Sigmoid colon (tissue), 7 donors: ENCODE measurements around the gene GTF2H2. TPM values are rescaled to one million over a fixed set of nuclear protein-coding genes. Genes with fewer than 3 reads are reported as not detected.
"Not testable (repeated sequence)": the region's sequence is repeated elsewhere in the genome, so short reads cannot be mapped to it uniquely, and the experiment has no call there.

Experiments used
- DNase-seq: peaks from one replicate; pipeline ENCODE4 v3.0.0-alpha.2; 2019
- H3K27ac ChIP-seq, 4 donors: fragments of 200-600 bp; sonication (generic); one replicate each; pipeline ENCODE4 v1.5.1; 2016 to 2019; ENCODE audit warnings: mild to moderate bottlenecking in 1 of 4
- H3K27me3 ChIP-seq, 3 donors: fragments of 200-600 bp; sonication (generic); one replicate each; pipeline ENCODE4 v1.5.1; 2019; ENCODE audit warnings: mild to moderate bottlenecking in 1 of 3
- H3K36me3 ChIP-seq, 4 donors: fragments of 200-600 bp; sonication (generic); one replicate each; pipeline ENCODE4 v1.5.1; 2016 to 2019
- H3K4me1 ChIP-seq, 4 donors: fragments of 200-600 bp; sonication (generic); one replicate each; pipeline ENCODE4 v1.5.1; 2017 to 2019
- H3K4me3 ChIP-seq, 4 donors: fragments of 200-600 bp; sonication (generic); one replicate each; pipeline ENCODE4 v1.5.1; 2017 to 2019; ENCODE audit warnings: mild to moderate bottlenecking in 2 of 4, moderate library complexity in 1 of 4
- H3K9me3 ChIP-seq, 4 donors: fragments of 200-600 bp in 3 of 4; sonication (generic) in 3 of 4; one replicate each; pipeline versions ENCODE4 v1.5.1 to v1.6.1; 2013 to 2019
- WGBS, 2 donors: extraction: QIAGEN DNeasy Blood & Tissue Kit; methylation state at CpG; one replicate each; pipeline ENCODE4 v1.1.7; 2013; 5-methylcytosine and 5-hydroxymethylcytosine counted together
- intact Hi-C: fragments of 100-400 bp; cut with DNase I; formaldehyde crosslinking; loops from one replicate; pipeline ENCODE4 v1.15.1; 2023
- polyA plus RNA-seq, 3 donors: library from polyadenylated mRNA; stranded (reverse); fragments of 200-250 nt; gene quantifications; one replicate each; pipeline ENCODE4 v1.2.3, GENCODE V29; 2013
- total RNA-seq, 4 donors: library from RNA; depleted of rRNA; stranded (reverse); fragments of >200 nt; gene quantifications; one replicate each; pipeline ENCODE4 v1.1.0, GENCODE V29; 2016
- donor health status: healthy with polysubstance abuse.
- donor health status: Bipolar disorder and iron deficiency.
- donor health status: healthy.

GTF2H2 gene
- total RNA-seq (10 to 100 TPM in 3 of 4 donors, 1 to 10 TPM in 1; 9.4 to 34.2 (median 17.1) TPM), polyA plus RNA-seq (10 to 100 TPM in 2 of 3 donors, 1 to 10 TPM in 1; 9.0 to 15.2 (median 10.6) TPM)

- intact Hi-C loops, H3K9me3 ChIP-seq, H3K4me1 ChIP-seq, H3K36me3 ChIP-seq, H3K4me3 ChIP-seq, H3K27me3 ChIP-seq, H3K27ac ChIP-seq, DNase-seq: not testable (repeated sequence)
- WGBS, 2 donors: no CpG with 5 or more reads among the region's 46 CpGs
Measured at GRCh38 chr5:71067262-71067928, at the start of gene GTF2H2. GTF2H2 (minus strand) TSS chr5:71067676; CDS start chr5:71062763, 4,913 bp downstream.

DNA sequence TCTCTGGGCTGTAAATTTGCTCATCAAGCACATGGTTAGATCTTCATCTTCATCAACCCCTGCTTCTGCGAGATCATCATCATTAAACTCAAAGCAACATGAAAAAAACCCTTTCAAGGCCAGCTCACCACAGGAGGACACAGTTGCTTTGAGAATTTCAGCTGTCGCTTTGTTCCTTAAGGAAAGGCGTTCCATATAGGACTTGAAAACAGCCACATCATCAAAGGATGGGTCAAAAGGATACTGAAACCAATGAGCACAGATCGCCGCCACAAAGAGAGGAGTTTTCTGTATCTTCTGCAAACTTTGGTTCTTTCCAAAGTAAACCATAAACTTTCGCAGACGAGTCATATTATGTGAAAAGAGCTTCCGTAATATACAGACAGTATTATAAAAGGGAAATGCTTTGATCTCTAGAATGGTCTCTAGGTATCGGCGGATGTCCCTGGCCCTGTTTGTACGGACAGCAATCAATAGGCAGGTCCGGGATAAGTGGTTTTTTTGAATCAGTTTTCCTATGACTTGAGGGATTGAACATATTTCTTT lies 42.3 kb upstream of the GTF2H2 start:
- H3K4me1 ChIP-seq, intact Hi-C loops, H3K9me3 ChIP-seq, DNase-seq, H3K27ac ChIP-seq, H3K4me3 ChIP-seq, H3K36me3 ChIP-seq, H3K27me3 ChIP-seq: not testable (repeated sequence)
- WGBS, 2 donors: no CpG with 5 or more reads among the region's 12 CpGs

GRCh38 chr5:71099996-71100395 lies 32.5 kb upstream of the GTF2H2 start:
- H3K9me3 ChIP-seq, H3K4me1 ChIP-seq, DNase-seq, H3K27me3 ChIP-seq, H3K4me3 ChIP-seq, H3K36me3 ChIP-seq, H3K27ac ChIP-seq, intact Hi-C loops: not testable (repeated sequence)
- WGBS, 2 donors: no CpG with 5 or more reads among the region's 7 CpGs

DNA sequence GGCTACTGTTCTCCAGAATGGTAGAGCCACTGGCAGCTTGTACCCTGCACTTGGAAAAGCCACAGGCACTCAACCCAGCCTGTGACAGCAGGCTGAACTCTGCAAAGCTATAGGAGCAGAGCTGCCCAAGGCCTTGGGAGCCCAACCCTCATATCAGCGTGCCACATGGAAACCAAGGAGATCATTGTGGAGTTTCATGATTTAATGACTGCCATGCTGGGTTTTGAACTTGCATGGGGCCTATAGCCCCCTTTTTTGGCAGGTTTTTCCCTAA lies 30.4 kb upstream of the GTF2H2 start:
- intact Hi-C loops, H3K27ac ChIP-seq, H3K4me1 ChIP-seq, H3K27me3 ChIP-seq, H3K9me3 ChIP-seq, H3K4me3 ChIP-seq, H3K36me3 ChIP-seq, DNase-seq: not testable (repeated sequence)
- WGBS, 2 donors: 80% methylated on average over 1 of the region's 1 CpG; no CpG with 5 or more reads in 1 of the 2 donors

- H3K27me3 ChIP-seq, H3K4me3 ChIP-seq, H3K4me1 ChIP-seq, H3K9me3 ChIP-seq, H3K27ac ChIP-seq, H3K36me3 ChIP-seq, intact Hi-C loops: not testable (repeated sequence)
- DNase-seq: peak; percentile 35
- 94 to 99% methylated on average over 2 of the region's 3 CpGs for WGBS, 2 donors
Measured at GRCh38 chr5:71097173-71097929, 29.9 kb upstream of the GTF2H2 start.

- H3K36me3 ChIP-seq, H3K27ac ChIP-seq, H3K27me3 ChIP-seq, DNase-seq, H3K4me1 ChIP-seq, H3K9me3 ChIP-seq, H3K4me3 ChIP-seq, intact Hi-C loops: not testable (repeated sequence)
- 17 to 73% methylated on average over 1 of the region's 2 CpGs for WGBS, 2 donors
Measured at GRCh38 chr5:71089773-71090172, 22.3 kb upstream of the GTF2H2 start.

- H3K4me1 ChIP-seq, H3K4me3 ChIP-seq, intact Hi-C loops, H3K36me3 ChIP-seq, H3K27me3 ChIP-seq, H3K27ac ChIP-seq, DNase-seq, H3K9me3 ChIP-seq: not testable (repeated sequence)
- WGBS, 2 donors: 74 to 95% methylated on average over 1 of the region's 2 CpGs
Measured at GRCh38 chr5:71088754-71089153, 21.3 kb upstream of the GTF2H2 start.

DNA sequence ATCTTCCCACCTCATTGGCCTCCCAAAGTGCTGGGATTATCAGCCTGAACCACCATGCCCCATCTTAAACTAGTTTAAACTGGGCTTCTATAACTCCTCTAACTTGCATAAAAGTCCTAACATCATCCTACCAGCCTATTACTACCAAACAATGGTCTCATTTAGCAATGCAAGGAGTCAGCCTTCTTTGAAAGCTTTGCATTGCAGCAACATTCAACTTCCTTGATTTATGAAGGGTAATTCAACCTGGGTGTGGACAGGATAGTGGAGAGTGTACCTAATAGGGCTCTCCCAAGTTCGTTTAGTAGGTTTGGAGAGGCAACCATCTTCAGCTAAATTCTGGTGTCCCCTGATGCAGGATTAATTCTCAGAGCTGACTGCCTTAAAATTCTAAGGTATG lies 18.7 kb upstream of the GTF2H2 start:
- H3K27me3 ChIP-seq, H3K4me3 ChIP-seq, intact Hi-C loops, H3K9me3 ChIP-seq, DNase-seq, H3K4me1 ChIP-seq, H3K27ac ChIP-seq, H3K36me3 ChIP-seq: not testable (repeated sequence)
- no CpG with 5 or more reads among the region's 1 CpG for WGBS, 2 donors

DNA sequence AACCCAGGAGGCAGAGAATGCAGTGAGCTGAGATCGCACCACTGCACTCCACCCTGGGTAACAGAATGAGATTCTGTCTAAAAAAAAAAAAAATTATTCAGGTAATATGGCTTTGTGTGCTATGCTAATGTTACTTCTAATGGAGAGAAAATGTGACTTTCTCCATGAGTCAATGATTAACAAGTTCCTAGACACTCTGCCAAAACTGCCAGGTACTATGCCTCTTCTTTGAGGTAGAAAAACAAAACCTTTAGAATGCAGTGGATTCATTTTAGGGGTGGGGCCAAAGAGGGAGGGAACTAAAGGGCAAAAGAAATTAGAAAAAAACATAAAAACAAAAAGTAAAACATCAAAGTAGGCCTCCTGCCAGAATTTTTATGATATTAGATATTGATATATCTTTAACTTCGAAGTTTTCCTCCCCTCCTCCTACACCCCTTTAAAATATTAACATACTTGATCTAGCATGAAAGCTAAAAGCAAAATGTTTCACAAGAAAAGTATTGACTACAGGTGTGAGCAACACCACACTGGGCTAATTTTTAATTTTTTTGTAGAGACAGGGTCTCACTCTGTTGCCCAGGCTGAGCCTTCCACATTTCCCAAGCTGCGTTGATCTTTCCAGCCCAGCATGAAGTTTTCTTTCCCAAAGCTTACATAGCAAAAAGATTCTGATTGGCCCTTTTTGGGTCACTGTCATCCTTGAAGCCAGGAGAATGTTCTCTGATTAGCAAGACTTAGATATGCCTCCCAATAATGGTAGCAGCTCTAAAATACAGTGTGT lies 17.0 kb upstream of the GTF2H2 start:
- WGBS, 2 donors: no CpG with 5 or more reads among the region's 3 CpGs
- H3K4me3 ChIP-seq, intact Hi-C loops, H3K9me3 ChIP-seq, H3K27ac ChIP-seq, H3K27me3 ChIP-seq, H3K36me3 ChIP-seq, DNase-seq, H3K4me1 ChIP-seq: not testable (repeated sequence)

GRCh38 chr5:71082898-71083297 lies 15.4 kb upstream of the GTF2H2 start:
- H3K27ac ChIP-seq, H3K36me3 ChIP-seq, H3K4me3 ChIP-seq, H3K4me1 ChIP-seq, DNase-seq, intact Hi-C loops, H3K27me3 ChIP-seq, H3K9me3 ChIP-seq: not testable (repeated sequence)
- WGBS, 2 donors: no CpG with 5 or more reads among the region's 7 CpGs

- H3K4me1 ChIP-seq, DNase-seq, H3K27ac ChIP-seq, intact Hi-C loops, H3K36me3 ChIP-seq, H3K9me3 ChIP-seq, H3K4me3 ChIP-seq, H3K27me3 ChIP-seq: not testable (repeated sequence)
- WGBS, 2 donors: no CpG with 5 or more reads among the region's 2 CpGs
Measured at GRCh38 chr5:71082340-71082739, 14.9 kb upstream of the GTF2H2 start.

DNA sequence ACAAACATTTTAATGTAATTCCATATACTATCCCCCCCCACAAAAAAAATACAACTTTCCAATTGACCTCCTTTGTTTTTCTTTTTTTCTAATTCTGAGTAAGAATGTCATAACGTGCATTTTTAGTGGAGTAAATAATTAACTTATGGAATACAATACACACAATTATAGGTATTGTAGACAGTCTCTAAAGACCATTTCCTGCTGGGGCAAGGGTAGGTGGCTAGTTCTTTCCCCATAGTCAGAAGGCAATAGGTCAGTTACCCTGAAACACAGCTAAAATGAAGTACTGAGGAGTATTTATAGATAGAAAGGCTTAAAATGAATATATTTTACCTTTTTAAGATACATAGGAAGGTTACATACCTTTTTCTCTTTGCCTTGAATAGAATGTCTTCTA lies 6.2 kb downstream of the GTF2H2 start:
- intact Hi-C loops, H3K4me3 ChIP-seq, H3K36me3 ChIP-seq, H3K27me3 ChIP-seq, H3K27ac ChIP-seq, H3K9me3 ChIP-seq, DNase-seq, H3K4me1 ChIP-seq: not testable (repeated sequence)
- WGBS, 2 donors: no CpG with 5 or more reads among the region's 1 CpG

- H3K27ac ChIP-seq, H3K9me3 ChIP-seq, intact Hi-C loops, H3K36me3 ChIP-seq, H3K4me1 ChIP-seq, DNase-seq, H3K4me3 ChIP-seq, H3K27me3 ChIP-seq: not testable (repeated sequence)
- no CpG with 5 or more reads among the region's 3 CpGs for WGBS, 2 donors
Measured at GRCh38 chr5:71059426-71059825, 8.1 kb downstream of the GTF2H2 start.
